ENCODE data around the gene XRCC4.

XRCC4 gene

DNA sequence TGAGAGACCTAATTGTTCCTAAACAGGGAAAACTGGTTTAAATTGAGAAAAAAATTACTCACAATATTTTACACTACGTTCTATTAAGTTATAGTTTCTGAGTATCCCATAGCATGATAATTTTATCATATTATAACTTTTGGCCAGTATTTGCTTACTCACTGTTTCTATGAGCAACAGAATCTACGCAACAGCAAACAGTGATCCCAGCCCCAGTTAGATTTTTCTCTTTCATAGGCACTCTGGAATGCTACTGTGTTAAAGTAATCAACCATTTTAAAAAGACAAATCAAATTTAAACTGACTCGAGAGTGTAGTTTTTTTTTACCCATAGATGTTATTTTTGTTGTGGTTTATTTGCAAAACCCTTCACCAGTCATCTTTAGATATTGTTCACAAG lies 107.2 kb downstream of the XRCC4 start:
- DNase-seq (ENCODE audit: low read depth in 2 of 2): peak; percentile 19 to 52
- no peak for TF ChIP-seq CTCF (IDR thresholded peaks at IDR 0.05; ENCODE audit: low read depth, low read length)
- H3K4me3 ChIP-seq (replicated peaks in 1 of 2; ENCODE audit: low read depth in 2 of 2, low read length in 2 of 2): no peak overlapping the region

GRCh38 chr5:83192947-83193346 lies 115.6 kb downstream of the XRCC4 start:
- H3K4me3 ChIP-seq (replicated peaks in 1 of 2; ENCODE audit: low read depth in 2 of 2, low read length in 2 of 2): no peak overlapping the region
- TF ChIP-seq CTCF (IDR thresholded peaks at IDR 0.05; ENCODE audit: low read depth, low read length): no peak
- no peak for DNase-seq (ENCODE audit: low read depth in 2 of 2)

DNA sequence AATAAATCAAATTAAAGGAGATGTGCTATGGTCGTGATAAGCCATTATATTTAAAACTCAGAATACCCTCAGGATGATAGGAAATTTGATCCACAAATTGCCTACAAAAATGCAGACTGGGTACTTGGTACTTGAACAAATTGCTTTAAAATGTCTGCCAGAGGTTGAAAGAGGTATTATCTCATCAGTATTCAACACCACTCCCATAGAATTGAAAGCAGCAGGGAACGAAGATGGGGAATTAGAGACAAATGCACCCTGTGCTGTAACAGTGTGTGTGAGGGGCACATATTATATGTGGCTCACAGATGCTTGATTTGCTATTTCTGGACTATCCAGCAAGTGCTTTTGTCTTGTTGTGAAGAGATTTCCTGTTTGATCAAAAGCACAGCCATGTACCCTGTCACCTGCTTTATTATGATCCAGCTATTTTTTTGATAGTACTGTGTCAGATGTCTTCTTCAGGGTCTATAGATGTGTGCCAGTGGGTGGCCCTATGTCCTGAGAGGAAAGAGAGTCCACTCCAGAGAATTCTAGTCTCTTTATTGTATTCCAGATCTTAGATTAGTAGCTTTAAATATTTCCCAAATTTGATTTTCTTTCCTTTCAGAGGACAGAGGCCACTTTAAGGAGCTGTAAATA lies 120.1 kb downstream of the XRCC4 start:
- DNase-seq (ENCODE audit: low read depth in 2 of 2): no peak
- TF ChIP-seq CTCF (IDR thresholded peaks at IDR 0.05; ENCODE audit: low read depth, low read length): no peak
- H3K4me3 ChIP-seq (replicated peaks in 1 of 2; ENCODE audit: low read depth in 2 of 2, low read length in 2 of 2): no peak overlapping the region

GRCh38 chr5:83199126-83199525 lies 121.8 kb downstream of the XRCC4 start:
- DNase-seq (ENCODE audit: low read depth in 2 of 2): peak in 1 of 2 donors; percentile 36
- no peak overlapping the region for H3K4me3 ChIP-seq (replicated peaks in 1 of 2; ENCODE audit: low read depth in 2 of 2, low read length in 2 of 2)
- TF ChIP-seq CTCF (IDR thresholded peaks at IDR 0.05; ENCODE audit: low read depth, low read length): no peak

- no peak overlapping the region for H3K4me3 ChIP-seq (replicated peaks in 1 of 2; ENCODE audit: low read depth in 2 of 2, low read length in 2 of 2)
- TF ChIP-seq CTCF (IDR thresholded peaks at IDR 0.05; ENCODE audit: low read depth, low read length): no peak
Observed at GRCh38 chr5:83204651-83205050, 127.3 kb downstream of the XRCC4 start.

GRCh38 chr5:83209963-83210362 lies 132.6 kb downstream of the XRCC4 start:
- no peak overlapping the region for H3K4me3 ChIP-seq (replicated peaks in 1 of 2; ENCODE audit: low read depth in 2 of 2, low read length in 2 of 2)
- DNase-seq (ENCODE audit: low read depth in 2 of 2): peak; percentile 5 to 35
- TF ChIP-seq CTCF (IDR thresholded peaks at IDR 0.05; ENCODE audit: low read depth, low read length): no peak

More at GRCh38 chr5:83204651-83205050, 127.3 kb downstream of the XRCC4 start:
- no peak for DNase-seq (ENCODE audit: low read depth in 2 of 2)

- H3K4me3 ChIP-seq (replicated peaks in 1 of 2; ENCODE audit: low read depth in 2 of 2, low read length in 2 of 2): no peak overlapping the region
- DNase-seq (ENCODE audit: low read depth in 2 of 2): no peak
- TF ChIP-seq CTCF (IDR thresholded peaks at IDR 0.05; ENCODE audit: low read depth, low read length): no peak
Observed at GRCh38 chr5:83219077-83219476, 141.7 kb downstream of the XRCC4 start.
